A549 (cell line): ENCODE data around the gene RNF114. TPM values are rescaled to one million over a fixed set of nuclear protein-coding genes. Genes with fewer than 3 reads are reported as not detected.
A peak's percentile ranks its signal among the peaks of the same experiment; 100 is the strongest.

Experiments
- ATAC-seq, 2 experiments: fragments of 200-7000 bp in 1 of 2; fragments of >200 bp in 1 of 2; cut with Nextera tagmentation in 1 of 2; cut with Tn5 transposase in 1 of 2; 3 replicates each; pipeline versions ENCODE4 v1.8.0 to v1.9.1; 2018 to 2020; ENCODE audit warnings: mild to moderate bottlenecking in 1 of 2, moderate library complexity in 1 of 2
- CTCF ChIA-PET: fragments of 300-600 bp; sonication (Branson Sonifier 250); formaldehyde crosslinking; extraction: SDS; loops from one replicate; lab custom pipeline; 2021; ENCODE audit warnings: antibody characterized with exemption, inconsistent platforms; lab: Yijun Ruan, JAX
- POLR2A ChIA-PET: fragments of 350-600 bp; formaldehyde crosslinking; extraction: SDS; loops from one replicate; lab custom pipeline; 2021; ENCODE audit warnings: antibody characterized with exemption, inconsistent platforms; lab: Yijun Ruan, JAX
- DNase-seq, 2 experiments: peaks; one replicate each; pipeline versions ENCODE4 v3.0.0 to v3.0.0-alpha.2; 2011 to 2016; ENCODE audit warnings: low read depth in 1 of 2, low spot score in 1 of 2
- FAIRE-seq: peaks from 2 replicates; lab custom pipeline; 2011; peaks lifted over from hg19 to GRCh38; lab: Jason Lieb, UNC
- H3K27ac ChIP-seq, 2 experiments: fragments of >200 bp; sonication (Bioruptor Twin); formaldehyde crosslinking; 3 replicates each; pipeline ENCODE4 v1.5.1; 2016 to 2017
- H3K4me1 ChIP-seq: fragments of >200 bp; sonication (Bioruptor Twin); formaldehyde crosslinking; 3 replicates; pipeline ENCODE4 v1.6.1; 2016
- H3K4me2 ChIP-seq: fragments of >200 bp; sonication (Bioruptor Twin); formaldehyde crosslinking; 3 replicates; pipeline ENCODE4 v1.6.1; 2016
- H3K4me3 ChIP-seq: fragments of >200 bp; sonication (Bioruptor Twin); formaldehyde crosslinking; 3 replicates; pipeline ENCODE4 v1.5.1; 2016
- H3K9me3 ChIP-seq: fragments of >200 bp; sonication (Bioruptor Twin); formaldehyde crosslinking; 3 replicates; pipeline ENCODE4 v1.6.1; 2016
- CEBPB ChIP-seq, 2 experiments: fragments of >200 bp in 1 of 2; sonication (Bioruptor Twin) in 1 of 2; formaldehyde crosslinking in 1 of 2; IDR thresholded peaks; 2 replicates each; pipeline ENCODE4 v1.6.1; 2012 to 2016
- CHD4 ChIP-seq: fragments of 200-600 bp; sonication (generic); IDR thresholded peaks from 2 replicates; pipeline ENCODE4 v1.6.1; 2016; ENCODE audit warnings: antibody characterized with exemption, mild to moderate bottlenecking, borderline replicate concordance
- CTCF ChIP-seq: fragments of >200 bp; sonication (Bioruptor Twin); formaldehyde crosslinking; IDR thresholded peaks from 3 replicates; pipeline ENCODE4 v1.5.1; 2016
- EHF ChIP-seq: fragments of 250-450 bp; sonication (Bioruptor Pico); IDR thresholded peaks from 2 replicates; pipeline ENCODE4 v1.5.0; 2020; ENCODE audit warnings: mild to moderate bottlenecking
- FOSB ChIP-seq: fragments of 250-450 bp; sonication (Bioruptor Pico); IDR thresholded peaks from 2 replicates; pipeline ENCODE4 v1.5.0; 2020; ENCODE audit warnings: mild to moderate bottlenecking, moderate library complexity
- FOXS1 ChIP-seq: fragments of 250-450 bp; sonication (Bioruptor Pico); IDR thresholded peaks from 2 replicates; pipeline ENCODE4 v1.5.0; 2020; ENCODE audit warnings: mild to moderate bottlenecking, moderate library complexity
- HDAC2 ChIP-seq: fragments of 200-600 bp; sonication (generic); IDR thresholded peaks from 2 replicates; pipeline ENCODE4 v1.6.1; 2016
- HES2 ChIP-seq: fragments of >200 bp; sonication (Bioruptor Twin); formaldehyde crosslinking; IDR thresholded peaks from 2 replicates; pipeline ENCODE4 v1.6.1; 2016
- HOXA7 ChIP-seq: fragments of 250-450 bp; sonication (Bioruptor Pico); IDR thresholded peaks from 2 replicates; pipeline ENCODE4 v1.5.0; 2020; ENCODE audit warnings: mild to moderate bottlenecking, moderate library complexity
- HOXB13 ChIP-seq: fragments of 250-450 bp; sonication (Bioruptor Pico); IDR thresholded peaks from 2 replicates; pipeline ENCODE4 v1.5.0; 2020; ENCODE audit warnings: low read depth, mild to moderate bottlenecking, moderate library complexity
- JUN ChIP-seq, 2 experiments: fragments of >200 bp; sonication (Bioruptor Twin); formaldehyde crosslinking; IDR thresholded peaks; 2 replicates in 1 of 2; 3 replicates in 1 of 2; pipeline ENCODE4 v1.6.1; 2016 to 2017
- KDM1A ChIP-seq: fragments of 200-600 bp; sonication (generic); IDR thresholded peaks from 2 replicates; pipeline ENCODE4 v1.6.1; 2016; ENCODE audit warnings: low read depth, mild to moderate bottlenecking
- MAZ ChIP-seq: fragments of 150-350 bp; IDR thresholded peaks from 2 replicates; pipeline ENCODE4 v1.6.1; 2014; ENCODE audit warnings: antibody characterized with exemption, low read depth, low read length, borderline replicate concordance
- NFE2L2 ChIP-seq: fragments of 150-350 bp; conservative IDR thresholded peaks from 2 replicates; pipeline ENCODE4 v1.6.1; 2014; ENCODE audit warnings: low read length
- NR3C1 ChIP-seq: fragments of >200 bp; sonication (Bioruptor Twin); formaldehyde crosslinking; IDR thresholded peaks from 3 replicates; pipeline ENCODE4 v1.6.1; 2017
- POLR2A ChIP-seq: IDR thresholded peaks from 2 replicates; pipeline ENCODE4 v1.6.1; 2012; ENCODE audit warnings: mild to moderate bottlenecking, low read length
- RARB ChIP-seq: fragments of 250-450 bp; sonication (Bioruptor Pico); IDR thresholded peaks from 2 replicates; pipeline ENCODE4 v1.8.0; 2021; ENCODE audit warnings: mild to moderate bottlenecking, moderate library complexity
- TP53 ChIP-seq: fragments of 250-450 bp; sonication (Bioruptor Pico); IDR thresholded peaks from 2 replicates; pipeline ENCODE4 v1.5.0; 2021; ENCODE audit warnings: mild to moderate bottlenecking, moderate library complexity
- ZC3H11A ChIP-seq: fragments of 450-650 bp; IDR thresholded peaks from 2 replicates; pipeline ENCODE4 v1.6.1; 2014; ENCODE audit warnings: antibody characterized with exemption, mild to moderate bottlenecking
- ZFP36 ChIP-seq: fragments of 450-650 bp; IDR thresholded peaks from 2 replicates; pipeline ENCODE4 v1.6.1; 2014; ENCODE audit warnings: borderline replicate concordance; ENCODE audit not compliant: partially characterized antibody
- WGBS: methylation state at CpG from one replicate; pipeline ENCODE4 v1.1.6; 2017; ENCODE audit errors: missing lambda C conversion rate; 5-methylcytosine and 5-hydroxymethylcytosine counted together
- polyA plus RNA-seq, 4 experiments: library from polyadenylated mRNA; depleted of rRNA in 3 of 4; stranded (reverse); fragments of >200 nt; fragmentation: RNase III in 1 of 4; extraction: RNeasy Plus Mini Kit Qiagen cat#74134 plus additional on column Dnase treatment in 1 of 4; gene quantifications; 2 replicates in 3 of 4; 3 replicates in 1 of 4; pipeline ENCODE4 v1.2.3, GENCODE V29; 2011 to 2017
- TF ChIP-seq, protein P1 (sequence below): fragments of >200 bp; sonication (Bioruptor Twin); formaldehyde crosslinking; IDR thresholded peaks from 3 replicates; pipeline ENCODE4 v1.6.1; 2016

Gene RNF114
- polyA plus RNA-seq, 2 of the 4 experiments (the other 2 are of a cell fraction): 43.1 to 44.8 TPM

DNA sequence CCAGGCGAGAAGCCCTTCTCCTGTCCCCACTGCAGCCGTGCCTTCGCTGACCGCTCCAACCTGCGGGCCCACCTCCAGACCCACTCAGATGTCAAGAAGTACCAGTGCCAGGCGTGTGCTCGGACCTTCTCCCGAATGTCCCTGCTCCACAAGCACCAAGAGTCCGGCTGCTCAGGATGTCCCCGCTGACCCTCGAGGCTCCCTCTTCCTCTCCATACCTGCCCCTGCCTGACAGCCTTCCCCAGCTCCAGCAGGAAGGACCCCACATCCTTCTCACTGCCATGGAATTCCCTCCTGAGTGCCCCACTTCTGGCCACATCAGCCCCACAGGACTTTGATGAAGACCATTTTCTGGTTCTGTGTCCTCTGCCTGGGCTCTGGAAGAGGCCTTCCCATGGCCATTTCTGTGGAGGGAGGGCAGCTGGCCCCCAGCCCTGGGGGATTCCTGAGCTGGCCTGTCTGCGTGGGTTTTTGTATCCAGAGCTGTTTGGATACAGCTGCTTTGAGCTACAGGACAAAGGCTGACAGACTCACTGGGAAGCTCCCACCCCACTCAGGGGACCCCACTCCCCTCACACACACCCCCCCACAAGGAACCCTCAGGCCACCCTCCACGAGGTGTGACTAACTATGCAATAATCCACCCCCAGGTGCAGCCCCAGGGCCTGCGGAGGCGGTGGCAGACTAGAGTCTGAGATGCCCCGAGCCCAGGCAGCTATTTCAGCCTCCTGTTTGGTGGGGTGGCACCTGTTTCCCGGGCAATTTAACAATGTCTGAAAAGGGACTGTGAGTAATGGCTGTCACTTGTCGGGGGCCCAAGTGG lies 51.9 kb downstream of the RNF114 start:
- no peak for ATAC-seq
- H3K4me1 ChIP-seq: peaks cover 73% of the 10 kb centered on the region
- 85% methylated on average over 14 of the region's 18 CpGs for WGBS

DNA sequence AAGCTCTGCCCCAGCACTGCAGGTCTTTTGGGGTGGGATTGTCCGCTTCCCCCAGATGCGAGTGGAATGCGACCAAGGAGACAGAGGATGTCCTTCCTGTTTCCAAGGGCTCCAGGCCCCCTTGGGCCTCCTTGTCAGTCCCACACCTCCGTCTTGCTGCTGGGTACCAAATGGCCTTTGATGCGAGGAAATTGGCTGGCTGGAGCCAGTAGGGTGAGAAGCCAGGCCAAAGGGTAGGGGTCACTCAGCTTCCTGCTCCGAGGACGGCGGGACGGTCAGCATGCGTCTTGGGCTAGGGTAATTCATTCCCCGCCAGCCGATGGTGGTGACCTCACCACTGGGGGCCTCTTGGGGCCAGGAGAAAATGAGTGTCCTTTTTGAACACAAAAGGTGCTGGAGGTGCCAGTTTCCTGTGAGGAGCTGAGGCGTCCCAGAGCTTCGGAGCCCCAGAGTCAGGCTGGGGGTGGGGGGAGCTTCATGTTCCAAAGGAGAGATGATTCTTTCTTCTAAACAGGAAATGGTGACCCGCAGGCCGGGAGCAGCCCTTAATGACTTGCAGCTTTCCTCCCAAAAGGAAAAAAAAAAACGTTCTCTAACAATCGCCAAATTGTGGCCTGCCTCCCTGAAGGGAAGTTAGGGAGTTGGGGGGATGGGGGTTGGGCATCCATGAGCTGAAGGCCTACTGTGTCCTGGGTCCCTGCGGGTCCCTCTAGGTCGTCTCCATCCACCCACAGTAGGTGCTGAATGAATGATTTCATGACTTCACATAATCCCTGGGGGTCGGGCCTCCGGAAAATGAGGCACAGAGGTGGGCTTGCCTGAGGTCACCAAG lies 53.3 kb downstream of the RNF114 start:
- H3K9me3 ChIP-seq: no peaks in the 10 kb centered on the region
- FAIRE-seq: no peak
- 75% methylated on average over 21 of the region's 22 CpGs for WGBS
- POLR2A ChIA-PET: interaction anchor here (1.1 kb wide), 1 partner anchor 82 kb away, joined by 4 read pairs; no protein-coding TSS in a partner anchor
- H3K4me3 ChIP-seq: no peak overlapping the region
- no peak for TF ChIP-seq CEBPB (IDR thresholded peaks at IDR 0.05)
- no peak for TF ChIP-seq CTCF
- TF ChIP-seq HES2: no peak
- TF ChIP-seq ZC3H11A: no peak
- TF ChIP-seq MAZ: no peak
- TF ChIP-seq CHD4: no peak
- TF ChIP-seq RARB (CRISPR knock-in tag): no peak
- no peak for TF ChIP-seq POLR2A
- no peak for TF ChIP-seq JUN (IDR thresholded peaks at IDR 0.05)
- TF ChIP-seq FOSB: no peak
- H3K4me1 ChIP-seq: peaks cover 65% of the 10 kb centered on the region
- peak in 1 of 2 experiments; percentile 35; a peak in 3 of 6 replicates for ATAC-seq
- peak in 1 of 2 experiments; percentile 41 for DNase-seq
- CTCF ChIA-PET: interaction anchor here (0.6 to 28.4 kb wide), 8 partner anchors 10 to 79 kb away, joined by 3 to 1049 read pairs (median 4); no protein-coding TSS in a partner anchor
- H3K4me2 ChIP-seq: peak overlapping the region; percentile 29
- H3K27ac ChIP-seq: peak overlapping the region; percentile 49 to 81; a peak in 5 of 6 replicates

More for the DNA sequence above, 51.9 kb downstream of the RNF114 start:
- Histone ChIP-seq H3K27ac (peak overlapping the region; percentile 33 to 74; a peak in 4 of 6 replicates), H3K4me3 (no peak overlapping the region), H3K4me2 (peak overlapping the region; percentile 29), H3K9me3 (no peaks in the 10 kb centered on the region)
- FAIRE-seq (no peak), DNase-seq (no peak)
- CTCF ChIA-PET: interaction anchor here (0.7 to 28.4 kb wide), 7 partner anchors 9 to 367 kb away, joined by 3 to 1049 read pairs (median 4); no protein-coding TSS in a partner anchor
- TF ChIP-seq NFE2L2: no peak
- POLR2A ChIA-PET: no interaction called here

DNA sequence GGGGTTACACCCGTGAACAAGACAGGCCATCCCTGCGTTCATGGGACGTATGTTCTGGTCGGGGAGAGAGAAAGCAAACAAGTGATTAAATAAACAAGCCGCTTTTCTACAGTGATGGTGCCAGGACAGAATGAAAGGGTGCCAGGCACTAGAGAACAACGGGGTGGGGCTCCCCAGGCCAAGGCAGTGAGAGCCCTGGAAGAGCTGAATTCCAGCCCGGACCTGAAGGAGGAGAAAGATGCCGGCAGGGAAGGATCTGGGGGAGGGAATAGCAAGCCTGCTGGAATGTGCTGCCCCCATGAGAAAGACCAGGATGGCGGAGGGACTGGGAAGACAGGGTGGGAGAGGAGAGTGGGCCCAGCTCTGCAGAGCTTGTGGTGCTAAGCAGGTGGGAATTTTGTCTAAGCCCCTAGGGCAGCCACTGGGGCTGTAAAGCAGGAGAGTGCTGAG lies 54.1 kb downstream of the RNF114 start:
- FAIRE-seq: no peak
- Histone ChIP-seq H3K27ac (peak overlapping the region; percentile 49 to 81; a peak in 5 of 6 replicates), H3K4me2 (peak overlapping the region; percentile 29), H3K4me3 (no peak overlapping the region), H3K4me1 (peaks cover 56% of the 10 kb centered on the region), H3K9me3 (no peaks in the 10 kb centered on the region)
- ATAC-seq: peak; percentile 25 to 60; a peak in 3 of 6 replicates
- 0 out of 2 replicates have a peak, but pooled peaks have one; percentile 41 for TF ChIP-seq HOXA7 (CRISPR knock-in tag)
- no peak for TF ChIP-seq FOXS1
- WGBS: 41% methylated on average over 9 of the region's 9 CpGs
- DNase-seq: no peak
- ChIA-PET CTCF (interaction anchor here (0.6 to 28.4 kb wide), 4 partner anchors 9 to 95 kb away, joined by 3 to 1049 read pairs (median 15); no protein-coding TSS in a partner anchor), POLR2A (interaction anchor here (1.1 kb wide), 1 partner anchor 81 kb away, joined by 4 read pairs; no protein-coding TSS in a partner anchor)

DNA sequence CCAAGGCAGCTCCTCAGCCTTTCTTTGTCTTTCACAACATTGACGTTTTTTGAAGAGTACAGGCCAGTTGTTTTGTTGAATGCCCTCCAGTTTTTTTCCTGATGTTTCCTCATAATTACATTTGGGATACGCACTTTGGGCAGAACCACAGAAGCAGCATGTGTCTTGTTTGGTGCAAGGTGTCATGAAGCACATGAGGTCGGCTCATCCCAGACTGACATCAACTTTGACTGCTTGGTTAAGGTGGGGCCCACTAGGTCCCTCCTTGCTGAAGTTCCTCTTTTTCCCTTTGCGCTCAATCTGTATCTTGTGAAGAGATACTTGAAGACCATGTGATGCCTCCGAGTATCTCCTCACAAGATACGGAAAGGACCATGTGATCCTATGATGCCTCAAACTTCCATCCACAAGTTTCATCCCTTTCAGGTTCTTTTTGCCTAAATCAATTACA lies 57.1 kb downstream of the RNF114 start:
- FAIRE-seq: no peak
- ATAC-seq: no peak
- Histone ChIP-seq H3K4me1 (peaks cover 30% of the 10 kb centered on the region), H3K27ac (no peak overlapping the region), H3K9me3 (no peaks in the 10 kb centered on the region), H3K4me2 (no peak overlapping the region)
- POLR2A ChIA-PET: no interaction called here
- DNase-seq: no peak
- 70% methylated on average over 6 of the region's 6 CpGs for WGBS
- no peak for TF ChIP-seq NR3C1
- TF ChIP-seq ZFP36: no peak
- TF ChIP-seq HDAC2: no peak
- TF ChIP-seq TP53 (CRISPR knock-in tag): no peak
- no peak for TF ChIP-seq KDM1A
- no peak for TF ChIP-seq HOXB13 (CRISPR knock-in tag)
- TF ChIP-seq, protein P1, sequence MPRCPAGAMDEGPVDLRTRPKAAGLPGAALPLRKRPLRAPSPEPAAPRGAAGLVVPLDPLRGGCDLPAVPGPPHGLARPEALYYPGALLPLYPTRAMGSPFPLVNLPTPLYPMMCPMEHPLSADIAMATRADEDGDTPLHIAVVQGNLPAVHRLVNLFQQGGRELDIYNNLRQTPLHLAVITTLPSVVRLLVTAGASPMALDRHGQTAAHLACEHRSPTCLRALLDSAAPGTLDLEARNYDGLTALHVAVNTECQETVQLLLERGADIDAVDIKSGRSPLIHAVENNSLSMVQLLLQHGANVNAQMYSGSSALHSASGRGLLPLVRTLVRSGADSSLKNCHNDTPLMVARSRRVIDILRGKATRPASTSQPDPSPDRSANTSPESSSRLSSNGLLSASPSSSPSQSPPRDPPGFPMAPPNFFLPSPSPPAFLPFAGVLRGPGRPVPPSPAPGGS: no peak
- no peak for TF ChIP-seq EHF
- TF ChIP-seq, all 56 proteins: peak for 0
- no peak overlapping the region for H3K4me3 ChIP-seq
- CTCF ChIA-PET: interaction anchor here (2.2 to 28.4 kb wide), 3 partner anchors 14 to 75 kb away, joined by 14 to 1049 read pairs (median 16); no protein-coding TSS in a partner anchor
